Loucy (cell line): ENCODE measurements around the gene ARSI.

Experiments
- H2AFZ ChIP-seq: fragments of 200-600 bp; sonication (generic); 2 replicates; pipeline ENCODE4 v1.6.0; 2016; ENCODE audit warnings: antibody characterized with exemption, mild to moderate bottlenecking, low read length, moderate library complexity
- H3F3A ChIP-seq: fragments of 200-600 bp; 2 replicates; pipeline ENCODE4 v1.6.0; 2016; ENCODE audit warnings: antibody characterized with exemption, low read depth, mild to moderate bottlenecking
- H3K27me3 ChIP-seq: fragments of 200-600 bp; sonication (generic); 2 replicates; pipeline ENCODE4 v1.6.1; 2014; ENCODE audit warnings: low read length, mild to moderate bottlenecking; ENCODE audit not compliant: insufficient read depth, poor library complexity, severe bottlenecking
- H3K36me3 ChIP-seq: fragments of 200-600 bp; sonication (generic); 2 replicates; pipeline ENCODE4 v1.6.1; 2016; ENCODE audit warnings: low read length; ENCODE audit not compliant: insufficient read depth
- H3K4me1 ChIP-seq: fragments of 200-600 bp; sonication (generic); 2 replicates; pipeline ENCODE4 v1.5.1; 2014; ENCODE audit warnings: low read length, mild to moderate bottlenecking; ENCODE audit not compliant: insufficient read depth, poor library complexity, severe bottlenecking
- H3K4me2 ChIP-seq: fragments of 200-600 bp; sonication (generic); 2 replicates; pipeline ENCODE4 v1.6.0; 2014; ENCODE audit warnings: antibody characterized with exemption, low read length, low read depth, mild to moderate bottlenecking; ENCODE audit not compliant: poor library complexity, severe bottlenecking
- H3K4me3 ChIP-seq: fragments of 200-600 bp; sonication (generic); 2 replicates; pipeline ENCODE4 v1.5.1; 2014; ENCODE audit warnings: low read length, mild to moderate bottlenecking, mixed read lengths; ENCODE audit not compliant: poor library complexity, severe bottlenecking
- H3K79me2 ChIP-seq: fragments of 200-600 bp; sonication (generic); 2 replicates; pipeline ENCODE4 v1.6.1; 2014; ENCODE audit warnings: low read length; ENCODE audit not compliant: insufficient read depth
- H3K9ac ChIP-seq: fragments of 200-600 bp; sonication (generic); 2 replicates; pipeline ENCODE4 v1.6.0; 2014; ENCODE audit warnings: mild to moderate bottlenecking, low read depth, low read length, moderate library complexity; ENCODE audit not compliant: poor library complexity, severe bottlenecking
- H3K9me2 ChIP-seq: fragments of 200-600 bp; sonication (generic); replicated peaks from 2 replicates; pipeline ENCODE4 v1.6.1; 2016; ENCODE audit warnings: low read depth, low read length, mixed read lengths
- H3K9me3 ChIP-seq: fragments of 200-600 bp; sonication (generic); 2 replicates; pipeline ENCODE4 v1.6.1; 2014; ENCODE audit warnings: mild to moderate bottlenecking, antibody characterized with exemption, low read length, low read depth; ENCODE audit not compliant: insufficient read depth
- H4K20me1 ChIP-seq: fragments of 200-600 bp; sonication (generic); 2 replicates; pipeline ENCODE4 v1.6.0; 2014; ENCODE audit warnings: antibody characterized with exemption, low read length, mild to moderate bottlenecking; ENCODE audit not compliant: insufficient read depth, poor library complexity, severe bottlenecking
- CTCF ChIP-seq: fragments of 200-600 bp; sonication (generic); conservative IDR thresholded peaks from 2 replicates; pipeline ENCODE4 v1.5.1; 2014; ENCODE audit warnings: mild to moderate bottlenecking, antibody characterized with exemption, low read length
- EZH2phosphoT487 ChIP-seq: fragments of 200-600 bp; IDR thresholded peaks from 2 replicates; pipeline ENCODE4 v1.6.1; 2018; ENCODE audit warnings: antibody characterized with exemption, mild to moderate bottlenecking, moderate library complexity, borderline replicate concordance

Gene ARSI

DNA sequence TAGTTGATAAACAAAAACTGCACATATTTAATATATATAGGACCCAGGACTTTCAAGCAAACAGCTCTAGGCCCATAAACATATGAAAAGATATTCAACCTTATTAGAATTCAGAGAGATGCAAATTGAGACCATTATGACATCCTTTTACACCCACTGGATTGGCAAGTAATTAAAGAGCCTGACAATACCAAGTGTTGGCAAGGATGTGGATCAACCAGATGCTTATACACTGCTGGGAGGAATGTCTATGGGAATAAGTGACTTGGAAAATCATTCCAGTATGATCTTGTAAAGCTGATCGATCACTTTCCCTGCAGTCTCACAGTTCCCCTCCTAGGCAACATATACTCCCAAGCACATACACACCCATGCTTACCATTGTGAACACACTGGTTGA is 39.3 kb upstream of the ARSI start:
- Histone ChIP-seq H3K9ac (no peak overlapping the region), H3K36me3 (no peaks in the 10 kb centered on the region), H4K20me1 (no peaks in the 10 kb centered on the region), H3K9me2 (no peaks in the 10 kb centered on the region), H3F3A (no peaks in the 10 kb centered on the region), H3K9me3 (no peaks in the 10 kb centered on the region), H2AFZ (no peak overlapping the region), H3K27me3 (no peaks in the 10 kb centered on the region), H3K4me3 (no peak overlapping the region), H3K79me2 (no peaks in the 10 kb centered on the region), H3K4me2 (no peak overlapping the region), H3K4me1 (no peaks in the 10 kb centered on the region)
- TF ChIP-seq EZH2phosphoT487 (no peak), CTCF (no peak)

DNA sequence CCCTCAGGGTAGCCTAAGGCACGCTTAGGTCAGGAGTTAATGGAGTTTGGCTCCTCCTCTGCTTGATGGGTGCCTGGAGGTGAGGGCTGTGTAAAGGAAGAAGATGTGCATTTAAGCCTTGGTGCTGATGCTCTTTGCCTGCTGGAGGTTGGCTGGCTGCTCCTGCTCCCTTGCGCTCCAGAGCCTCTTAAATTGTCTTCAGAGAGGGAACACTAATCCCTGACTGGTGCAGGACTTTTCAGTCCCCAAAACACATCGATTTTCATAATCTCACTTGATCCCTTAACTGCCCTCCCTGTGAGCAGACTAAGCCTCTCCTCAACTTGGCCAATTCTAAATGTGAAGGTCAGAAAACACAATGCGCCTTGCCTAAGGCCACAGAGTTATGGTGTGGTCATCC is 38.6 kb upstream of the ARSI start:
- Histone ChIP-seq H3K4me3 (no peak overlapping the region), H3K4me2 (no peak overlapping the region), H3K9me2 (no peaks in the 10 kb centered on the region), H3K79me2 (no peaks in the 10 kb centered on the region), H3K4me1 (no peaks in the 10 kb centered on the region), H3K27me3 (no peaks in the 10 kb centered on the region), H3K36me3 (no peaks in the 10 kb centered on the region), H2AFZ (no peak overlapping the region), H4K20me1 (no peaks in the 10 kb centered on the region), H3F3A (no peaks in the 10 kb centered on the region), H3K9me3 (no peaks in the 10 kb centered on the region), H3K9ac (no peak overlapping the region)
- TF ChIP-seq CTCF (no peak), EZH2phosphoT487 (no peak)

GRCh38 chr5:150340614-150341255 is 38.0 kb upstream of the ARSI start:
- Histone ChIP-seq H3K36me3 (no peaks in the 10 kb centered on the region), H3F3A (no peaks in the 10 kb centered on the region), H3K9me3 (no peaks in the 10 kb centered on the region), H3K9ac (no peak overlapping the region), H3K79me2 (no peaks in the 10 kb centered on the region), H2AFZ (no peak overlapping the region), H3K4me3 (no peak overlapping the region), H3K27me3 (no peaks in the 10 kb centered on the region), H3K4me1 (no peaks in the 10 kb centered on the region), H3K4me2 (no peak overlapping the region), H3K9me2 (no peaks in the 10 kb centered on the region), H4K20me1 (no peaks in the 10 kb centered on the region)
- no peak for TF ChIP-seq CTCF
- no peak for TF ChIP-seq EZH2phosphoT487
